CD1c-positive myeloid dendritic cell (primary cell): ENCODE measurements around the gene GLG1.
"Not testable (repeated sequence)": the region's sequence is repeated elsewhere in the genome, so short reads cannot be mapped to it uniquely, and the experiment has no call there.

Experiments used
- DNase-seq: peaks from one replicate; pipeline ENCODE4 v3.0.0-alpha.2; 2016; ENCODE audit errors: extremely low spot score

GLG1 gene

GRCh38 chr16:74443624-74444346 lies 163.1 kb downstream of the GLG1 start:
- not testable (repeated sequence) for DNase-seq

- peak; percentile 56 for DNase-seq
Observed at GRCh38 chr16:74439685-74440084, 167.2 kb downstream of the GLG1 start.

GRCh38 chr16:74438492-74438979 lies 168.4 kb downstream of the GLG1 start:
- no peak for DNase-seq

- no peak for DNase-seq
Observed at GRCh38 chr16:74431516-74431915, 175.4 kb downstream of the GLG1 start.

- peak; percentile 40 for DNase-seq
Observed at GRCh38 chr16:74430036-74430712, 176.7 kb downstream of the GLG1 start.

- DNase-seq = not testable (repeated sequence)
Observed at GRCh38 chr16:74428493-74428892, 178.4 kb downstream of the GLG1 start.

GRCh38 chr16:74425751-74426150 lies 181.2 kb downstream of the GLG1 start:
- DNase-seq = not testable (repeated sequence)

- DNase-seq = not testable (repeated sequence)
Observed at GRCh38 chr16:74423721-74424120, 183.2 kb downstream of the GLG1 start.

- not testable (repeated sequence) for DNase-seq
Observed at GRCh38 chr16:74422086-74422485, 184.8 kb downstream of the GLG1 start.

- not testable (repeated sequence) for DNase-seq
Observed at GRCh38 chr16:74421482-74421785, 185.5 kb downstream of the GLG1 start.

GRCh38 chr16:74420612-74421481 lies 186.1 kb downstream of the GLG1 start, which contains the start of gene CLEC18B:
TSS of gene CLEC18B (minus strand) at chr16:74421478. CDS start at chr16:74421270, 208 bp downstream.
- not testable (repeated sequence) for DNase-seq

- not testable (repeated sequence) for DNase-seq
Observed at GRCh38 chr16:74419811-74420210, 187.1 kb downstream of the GLG1 start.

GRCh38 chr16:74417897-74418296 lies 189.0 kb downstream of the GLG1 start:
- DNase-seq = not testable (repeated sequence)

GRCh38 chr16:74413920-74414319 lies 193.0 kb downstream of the GLG1 start:
- not testable (repeated sequence) for DNase-seq

GRCh38 chr16:74413485-74413884 lies 193.4 kb downstream of the GLG1 start:
- DNase-seq = not testable (repeated sequence)

- not testable (repeated sequence) for DNase-seq
Observed at GRCh38 chr16:74412775-74413390, 194.0 kb downstream of the GLG1 start.

GRCh38 chr16:74412138-74412774 lies 194.7 kb downstream of the GLG1 start:
- DNase-seq = not testable (repeated sequence)

GRCh38 chr16:74410981-74411380 lies 195.9 kb downstream of the GLG1 start:
- DNase-seq = not testable (repeated sequence)

- DNase-seq = not testable (repeated sequence)
Observed at GRCh38 chr16:74410057-74410957, 196.6 kb downstream of the GLG1 start.
